HEK293 (cell line): Measurements from ENCODE around the gene ZNF565.
A peak's percentile ranks its signal among the peaks of the same experiment; 100 is the strongest.

ENCODE experiments used
- HOXD13 ChIP-seq: sonication (generic); formaldehyde crosslinking; IDR thresholded peaks from 2 replicates; pipeline ENCODE4 v1.8.0; 2022; ENCODE audit warnings: missing genetic modification reagents, borderline replicate concordance
- KLF1 ChIP-seq: fragments of 450-650 bp; formaldehyde crosslinking; IDR thresholded peaks from 2 replicates; pipeline ENCODE4 v1.5.1; 2016; ENCODE audit warnings: missing biosample characterization, missing genetic modification characterization
- KLF8 ChIP-seq: fragments of 450-650 bp; formaldehyde crosslinking; IDR thresholded peaks from 2 replicates; pipeline ENCODE4 v1.5.1; 2016; ENCODE audit warnings: missing biosample characterization, missing genetic modification characterization
- REPIN1 ChIP-seq: fragments of 450-650 bp; formaldehyde crosslinking; IDR thresholded peaks from 2 replicates; pipeline ENCODE4 v1.5.1; 2017; ENCODE audit warnings: missing biosample characterization, missing genetic modification characterization, low read depth
- ZBTB17 ChIP-seq: fragments of 450-650 bp; formaldehyde crosslinking; IDR thresholded peaks from 2 replicates; pipeline ENCODE4 v1.5.1; 2016; ENCODE audit warnings: missing biosample characterization, missing genetic modification characterization
- ZBTB7A ChIP-seq: fragments of 450-650 bp; formaldehyde crosslinking; IDR thresholded peaks from 2 replicates; pipeline ENCODE4 v1.5.1; 2016; ENCODE audit warnings: low read depth, missing biosample characterization, missing genetic modification characterization
- ZNF114 ChIP-seq: fragments of 450-650 bp; formaldehyde crosslinking; IDR thresholded peaks from 2 replicates; pipeline ENCODE4 v1.5.0; 2017; ENCODE audit warnings: missing biosample characterization, missing genetic modification characterization
- ZNF140 ChIP-seq: fragments of 450-650 bp; formaldehyde crosslinking; IDR thresholded peaks from 2 replicates; pipeline ENCODE4 v1.5.1; 2016; ENCODE audit warnings: missing biosample characterization, missing genetic modification characterization
- ZNF335 ChIP-seq: fragments of 450-650 bp; formaldehyde crosslinking; conservative IDR thresholded peaks from 2 replicates; pipeline ENCODE4 v1.5.1; 2016; ENCODE audit warnings: missing biosample characterization, missing genetic modification characterization
- ZNF394 ChIP-seq: fragments of 450-650 bp; formaldehyde crosslinking; IDR thresholded peaks from 2 replicates; pipeline ENCODE4 v1.5.1; 2016; ENCODE audit warnings: missing biosample characterization, missing genetic modification characterization, mild to moderate bottlenecking, moderate library complexity, borderline replicate concordance
- ZNF571 ChIP-seq: fragments of 450-650 bp; formaldehyde crosslinking; IDR thresholded peaks from 2 replicates; pipeline ENCODE4 v1.5.0; 2017; ENCODE audit warnings: missing biosample characterization, missing genetic modification characterization
- ZNF596 ChIP-seq: fragments of 450-650 bp; IDR thresholded peaks from 2 replicates; pipeline ENCODE4 v1.5.0; 2018; ENCODE audit warnings: missing biosample characterization, mild to moderate bottlenecking, missing genetic modification characterization, moderate library complexity
- ZNF610 ChIP-seq: fragments of 450-650 bp; formaldehyde crosslinking; IDR thresholded peaks from 2 replicates; pipeline ENCODE4 v1.5.1; 2016; ENCODE audit warnings: missing biosample characterization, missing genetic modification characterization, borderline replicate concordance
- ZNF664 ChIP-seq: fragments of 450-650 bp; formaldehyde crosslinking; IDR thresholded peaks from 2 replicates; pipeline ENCODE4 v1.5.1; 2016; ENCODE audit warnings: missing biosample characterization, missing genetic modification characterization
- ZNF701 ChIP-seq: fragments of 450-650 bp; formaldehyde crosslinking; IDR thresholded peaks from 2 replicates; pipeline ENCODE4 v1.5.1; 2016; ENCODE audit warnings: missing biosample characterization, missing genetic modification characterization
- ZNF792 ChIP-seq: fragments of 450-650 bp; formaldehyde crosslinking; IDR thresholded peaks from 2 replicates; pipeline ENCODE4 v1.5.1; 2016; ENCODE audit warnings: missing biosample characterization, missing genetic modification characterization
- TF ChIP-seq, protein P1 (sequence below): fragments of 450-650 bp; formaldehyde crosslinking; IDR thresholded peaks from 2 replicates; pipeline ENCODE4 v1.5.1; 2016; ENCODE audit warnings: missing biosample characterization, missing genetic modification characterization
- TF ChIP-seq, protein P2 (sequence below): fragments of 450-650 bp; formaldehyde crosslinking; IDR thresholded peaks from 2 replicates; pipeline ENCODE4 v1.5.1; 2016; ENCODE audit warnings: missing biosample characterization, missing genetic modification characterization
- TF ChIP-seq, protein P3 (sequence below): fragments of 450-650 bp; formaldehyde crosslinking; IDR thresholded peaks from 2 replicates; pipeline ENCODE4 v1.5.1; 2016; ENCODE audit warnings: missing biosample characterization, missing genetic modification characterization
- TF ChIP-seq, protein P4 (sequence below): fragments of 450-650 bp; formaldehyde crosslinking; IDR thresholded peaks from 2 replicates; pipeline ENCODE4 v1.5.1; 2016; ENCODE audit warnings: missing biosample characterization, missing genetic modification characterization, borderline replicate concordance
- TF ChIP-seq, protein P5 (sequence below): fragments of 450-650 bp; formaldehyde crosslinking; IDR thresholded peaks from 2 replicates; pipeline ENCODE4 v1.5.1; 2017; ENCODE audit warnings: missing biosample characterization, missing genetic modification characterization
- TF ChIP-seq, protein P6 (sequence below): fragments of 450-650 bp; formaldehyde crosslinking; IDR thresholded peaks from 2 replicates; pipeline ENCODE4 v1.5.1; 2016; ENCODE audit warnings: missing biosample characterization, missing genetic modification characterization, low read depth

Gene ZNF565

DNA sequence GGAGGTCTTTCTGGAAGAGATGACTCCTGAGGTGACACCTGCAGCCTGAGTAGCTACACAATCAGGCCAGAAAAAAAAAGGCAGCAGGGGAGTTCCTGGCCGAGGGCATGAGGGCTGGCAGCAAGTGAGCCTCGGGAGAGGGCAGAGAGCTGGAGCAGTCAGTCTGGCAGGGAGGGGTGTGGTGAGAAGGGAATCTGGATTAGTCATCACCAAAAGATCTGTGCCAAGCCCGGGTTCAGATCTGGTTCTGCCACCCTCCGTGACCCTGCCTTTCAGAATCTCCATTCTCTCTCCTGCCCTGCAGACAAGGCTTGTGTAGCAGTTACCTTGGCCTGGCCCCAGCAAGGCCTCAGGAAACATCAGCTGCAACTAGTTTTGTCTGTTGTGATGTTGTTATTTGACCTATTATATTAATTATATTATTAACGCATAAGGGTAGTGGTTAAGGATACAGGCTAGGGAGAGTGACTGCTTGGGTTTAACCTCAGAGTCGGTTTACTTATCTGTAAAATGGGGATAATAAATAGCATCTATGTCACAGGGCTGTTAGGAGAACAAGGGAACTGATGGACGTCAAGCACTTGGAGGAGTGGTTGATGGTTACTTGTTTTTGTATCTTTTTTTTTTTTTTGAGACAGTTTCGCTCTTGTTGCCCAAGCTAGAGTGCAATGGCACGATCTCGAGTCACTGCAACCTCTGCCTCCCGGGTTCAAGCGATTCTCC, 77.3 kb downstream of the ZNF565 start (continued):
- TF ChIP-seq, protein P1, sequence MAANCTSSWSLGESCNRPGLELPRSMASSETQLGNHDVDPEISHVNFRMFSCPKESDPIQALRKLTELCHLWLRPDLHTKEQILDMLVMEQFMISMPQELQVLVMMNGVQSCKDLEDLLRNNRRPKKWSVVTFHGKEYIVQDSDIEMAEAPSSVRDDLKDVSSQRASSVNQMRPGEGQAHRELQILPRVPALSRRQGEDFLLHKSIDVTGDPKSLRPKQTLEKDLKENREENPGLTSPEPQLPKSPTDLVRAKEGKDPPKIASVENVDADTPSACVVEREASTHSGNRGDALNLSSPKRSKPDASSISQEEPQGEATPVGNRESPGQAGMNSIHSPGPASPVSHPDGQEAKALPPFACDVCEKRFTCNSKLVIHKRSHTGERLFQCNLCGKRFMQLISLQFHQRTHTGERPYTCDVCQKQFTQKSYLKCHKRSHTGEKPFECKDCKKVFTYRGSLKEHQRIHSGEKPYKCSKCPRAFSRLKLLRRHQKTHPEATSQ = no peak
- TF ChIP-seq ZNF610 (tag by site-specific recombination) (no peak), ZNF394 (tag by site-specific recombination) (no peak), KLF8 (tag by site-specific recombination) (peak; percentile 23; the same call in 1 of the 2 replicates), HOXD13 (no peak), ZNF335 (tag by site-specific recombination) (no peak), ZNF596 (no peak), ZBTB17 (tag by site-specific recombination) (peak; percentile 94), REPIN1 (tag by site-specific recombination) (no peak), ZNF664 (tag by site-specific recombination) (no peak), ZNF571 (tag by site-specific recombination) (no peak), ZNF140 (no peak), ZBTB7A (tag by site-specific recombination) (no peak), KLF1 (tag by site-specific recombination) (no peak), ZNF701 (tag by site-specific recombination) (no peak), ZNF792 (no peak), ZNF114 (no peak)
- TF ChIP-seq, protein P2, sequence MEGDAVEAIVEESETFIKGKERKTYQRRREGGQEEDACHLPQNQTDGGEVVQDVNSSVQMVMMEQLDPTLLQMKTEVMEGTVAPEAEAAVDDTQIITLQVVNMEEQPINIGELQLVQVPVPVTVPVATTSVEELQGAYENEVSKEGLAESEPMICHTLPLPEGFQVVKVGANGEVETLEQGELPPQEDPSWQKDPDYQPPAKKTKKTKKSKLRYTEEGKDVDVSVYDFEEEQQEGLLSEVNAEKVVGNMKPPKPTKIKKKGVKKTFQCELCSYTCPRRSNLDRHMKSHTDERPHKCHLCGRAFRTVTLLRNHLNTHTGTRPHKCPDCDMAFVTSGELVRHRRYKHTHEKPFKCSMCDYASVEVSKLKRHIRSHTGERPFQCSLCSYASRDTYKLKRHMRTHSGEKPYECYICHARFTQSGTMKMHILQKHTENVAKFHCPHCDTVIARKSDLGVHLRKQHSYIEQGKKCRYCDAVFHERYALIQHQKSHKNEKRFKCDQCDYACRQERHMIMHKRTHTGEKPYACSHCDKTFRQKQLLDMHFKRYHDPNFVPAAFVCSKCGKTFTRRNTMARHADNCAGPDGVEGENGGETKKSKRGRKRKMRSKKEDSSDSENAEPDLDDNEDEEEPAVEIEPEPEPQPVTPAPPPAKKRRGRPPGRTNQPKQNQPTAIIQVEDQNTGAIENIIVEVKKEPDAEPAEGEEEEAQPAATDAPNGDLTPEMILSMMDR = no peak
- TF ChIP-seq, protein P3, sequence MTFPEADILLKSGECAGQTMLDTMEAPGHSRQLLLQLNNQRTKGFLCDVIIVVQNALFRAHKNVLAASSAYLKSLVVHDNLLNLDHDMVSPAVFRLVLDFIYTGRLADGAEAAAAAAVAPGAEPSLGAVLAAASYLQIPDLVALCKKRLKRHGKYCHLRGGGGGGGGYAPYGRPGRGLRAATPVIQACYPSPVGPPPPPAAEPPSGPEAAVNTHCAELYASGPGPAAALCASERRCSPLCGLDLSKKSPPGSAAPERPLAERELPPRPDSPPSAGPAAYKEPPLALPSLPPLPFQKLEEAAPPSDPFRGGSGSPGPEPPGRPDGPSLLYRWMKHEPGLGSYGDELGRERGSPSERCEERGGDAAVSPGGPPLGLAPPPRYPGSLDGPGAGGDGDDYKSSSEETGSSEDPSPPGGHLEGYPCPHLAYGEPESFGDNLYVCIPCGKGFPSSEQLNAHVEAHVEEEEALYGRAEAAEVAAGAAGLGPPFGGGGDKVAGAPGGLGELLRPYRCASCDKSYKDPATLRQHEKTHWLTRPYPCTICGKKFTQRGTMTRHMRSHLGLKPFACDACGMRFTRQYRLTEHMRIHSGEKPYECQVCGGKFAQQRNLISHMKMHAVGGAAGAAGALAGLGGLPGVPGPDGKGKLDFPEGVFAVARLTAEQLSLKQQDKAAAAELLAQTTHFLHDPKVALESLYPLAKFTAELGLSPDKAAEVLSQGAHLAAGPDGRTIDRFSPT (tag by site-specific recombination) = peak; percentile 39; the same call in 1 of the 2 replicates
- TF ChIP-seq, protein P4, sequence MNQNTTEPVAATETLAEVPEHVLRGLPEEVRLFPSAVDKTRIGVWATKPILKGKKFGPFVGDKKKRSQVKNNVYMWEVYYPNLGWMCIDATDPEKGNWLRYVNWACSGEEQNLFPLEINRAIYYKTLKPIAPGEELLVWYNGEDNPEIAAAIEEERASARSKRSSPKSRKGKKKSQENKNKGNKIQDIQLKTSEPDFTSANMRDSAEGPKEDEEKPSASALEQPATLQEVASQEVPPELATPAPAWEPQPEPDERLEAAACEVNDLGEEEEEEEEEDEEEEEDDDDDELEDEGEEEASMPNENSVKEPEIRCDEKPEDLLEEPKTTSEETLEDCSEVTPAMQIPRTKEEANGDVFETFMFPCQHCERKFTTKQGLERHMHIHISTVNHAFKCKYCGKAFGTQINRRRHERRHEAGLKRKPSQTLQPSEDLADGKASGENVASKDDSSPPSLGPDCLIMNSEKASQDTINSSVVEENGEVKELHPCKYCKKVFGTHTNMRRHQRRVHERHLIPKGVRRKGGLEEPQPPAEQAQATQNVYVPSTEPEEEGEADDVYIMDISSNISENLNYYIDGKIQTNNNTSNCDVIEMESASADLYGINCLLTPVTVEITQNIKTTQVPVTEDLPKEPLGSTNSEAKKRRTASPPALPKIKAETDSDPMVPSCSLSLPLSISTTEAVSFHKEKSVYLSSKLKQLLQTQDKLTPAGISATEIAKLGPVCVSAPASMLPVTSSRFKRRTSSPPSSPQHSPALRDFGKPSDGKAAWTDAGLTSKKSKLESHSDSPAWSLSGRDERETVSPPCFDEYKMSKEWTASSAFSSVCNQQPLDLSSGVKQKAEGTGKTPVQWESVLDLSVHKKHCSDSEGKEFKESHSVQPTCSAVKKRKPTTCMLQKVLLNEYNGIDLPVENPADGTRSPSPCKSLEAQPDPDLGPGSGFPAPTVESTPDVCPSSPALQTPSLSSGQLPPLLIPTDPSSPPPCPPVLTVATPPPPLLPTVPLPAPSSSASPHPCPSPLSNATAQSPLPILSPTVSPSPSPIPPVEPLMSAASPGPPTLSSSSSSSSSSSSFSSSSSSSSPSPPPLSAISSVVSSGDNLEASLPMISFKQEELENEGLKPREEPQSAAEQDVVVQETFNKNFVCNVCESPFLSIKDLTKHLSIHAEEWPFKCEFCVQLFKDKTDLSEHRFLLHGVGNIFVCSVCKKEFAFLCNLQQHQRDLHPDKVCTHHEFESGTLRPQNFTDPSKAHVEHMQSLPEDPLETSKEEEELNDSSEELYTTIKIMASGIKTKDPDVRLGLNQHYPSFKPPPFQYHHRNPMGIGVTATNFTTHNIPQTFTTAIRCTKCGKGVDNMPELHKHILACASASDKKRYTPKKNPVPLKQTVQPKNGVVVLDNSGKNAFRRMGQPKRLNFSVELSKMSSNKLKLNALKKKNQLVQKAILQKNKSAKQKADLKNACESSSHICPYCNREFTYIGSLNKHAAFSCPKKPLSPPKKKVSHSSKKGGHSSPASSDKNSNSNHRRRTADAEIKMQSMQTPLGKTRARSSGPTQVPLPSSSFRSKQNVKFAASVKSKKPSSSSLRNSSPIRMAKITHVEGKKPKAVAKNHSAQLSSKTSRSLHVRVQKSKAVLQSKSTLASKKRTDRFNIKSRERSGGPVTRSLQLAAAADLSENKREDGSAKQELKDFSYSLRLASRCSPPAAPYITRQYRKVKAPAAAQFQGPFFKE = no peak
- TF ChIP-seq, protein P5, sequence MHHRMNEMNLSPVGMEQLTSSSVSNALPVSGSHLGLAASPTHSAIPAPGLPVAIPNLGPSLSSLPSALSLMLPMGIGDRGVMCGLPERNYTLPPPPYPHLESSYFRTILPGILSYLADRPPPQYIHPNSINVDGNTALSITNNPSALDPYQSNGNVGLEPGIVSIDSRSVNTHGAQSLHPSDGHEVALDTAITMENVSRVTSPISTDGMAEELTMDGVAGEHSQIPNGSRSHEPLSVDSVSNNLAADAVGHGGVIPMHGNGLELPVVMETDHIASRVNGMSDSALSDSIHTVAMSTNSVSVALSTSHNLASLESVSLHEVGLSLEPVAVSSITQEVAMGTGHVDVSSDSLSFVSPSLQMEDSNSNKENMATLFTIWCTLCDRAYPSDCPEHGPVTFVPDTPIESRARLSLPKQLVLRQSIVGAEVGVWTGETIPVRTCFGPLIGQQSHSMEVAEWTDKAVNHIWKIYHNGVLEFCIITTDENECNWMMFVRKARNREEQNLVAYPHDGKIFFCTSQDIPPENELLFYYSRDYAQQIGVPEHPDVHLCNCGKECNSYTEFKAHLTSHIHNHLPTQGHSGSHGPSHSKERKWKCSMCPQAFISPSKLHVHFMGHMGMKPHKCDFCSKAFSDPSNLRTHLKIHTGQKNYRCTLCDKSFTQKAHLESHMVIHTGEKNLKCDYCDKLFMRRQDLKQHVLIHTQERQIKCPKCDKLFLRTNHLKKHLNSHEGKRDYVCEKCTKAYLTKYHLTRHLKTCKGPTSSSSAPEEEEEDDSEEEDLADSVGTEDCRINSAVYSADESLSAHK (tag by site-specific recombination) = no peak
- TF ChIP-seq, protein P6, sequence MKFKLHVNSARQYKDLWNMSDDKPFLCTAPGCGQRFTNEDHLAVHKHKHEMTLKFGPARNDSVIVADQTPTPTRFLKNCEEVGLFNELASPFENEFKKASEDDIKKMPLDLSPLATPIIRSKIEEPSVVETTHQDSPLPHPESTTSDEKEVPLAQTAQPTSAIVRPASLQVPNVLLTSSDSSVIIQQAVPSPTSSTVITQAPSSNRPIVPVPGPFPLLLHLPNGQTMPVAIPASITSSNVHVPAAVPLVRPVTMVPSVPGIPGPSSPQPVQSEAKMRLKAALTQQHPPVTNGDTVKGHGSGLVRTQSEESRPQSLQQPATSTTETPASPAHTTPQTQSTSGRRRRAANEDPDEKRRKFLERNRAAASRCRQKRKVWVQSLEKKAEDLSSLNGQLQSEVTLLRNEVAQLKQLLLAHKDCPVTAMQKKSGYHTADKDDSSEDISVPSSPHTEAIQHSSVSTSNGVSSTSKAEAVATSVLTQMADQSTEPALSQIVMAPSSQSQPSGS (tag by site-specific recombination) = no peak
